Measurements from ENCODE around the gene EXOSC9.
A peak's percentile ranks its signal among the peaks of the same experiment; 100 is the strongest.

EXOSC9 gene

GRCh38 chr4:121824950-121825349 is 23.8 kb downstream of the EXOSC9 start:
- no peak overlapping the region for H3K9ac ChIP-seq (ENCODE audit: low read length)
- TF ChIP-seq, protein P1, sequence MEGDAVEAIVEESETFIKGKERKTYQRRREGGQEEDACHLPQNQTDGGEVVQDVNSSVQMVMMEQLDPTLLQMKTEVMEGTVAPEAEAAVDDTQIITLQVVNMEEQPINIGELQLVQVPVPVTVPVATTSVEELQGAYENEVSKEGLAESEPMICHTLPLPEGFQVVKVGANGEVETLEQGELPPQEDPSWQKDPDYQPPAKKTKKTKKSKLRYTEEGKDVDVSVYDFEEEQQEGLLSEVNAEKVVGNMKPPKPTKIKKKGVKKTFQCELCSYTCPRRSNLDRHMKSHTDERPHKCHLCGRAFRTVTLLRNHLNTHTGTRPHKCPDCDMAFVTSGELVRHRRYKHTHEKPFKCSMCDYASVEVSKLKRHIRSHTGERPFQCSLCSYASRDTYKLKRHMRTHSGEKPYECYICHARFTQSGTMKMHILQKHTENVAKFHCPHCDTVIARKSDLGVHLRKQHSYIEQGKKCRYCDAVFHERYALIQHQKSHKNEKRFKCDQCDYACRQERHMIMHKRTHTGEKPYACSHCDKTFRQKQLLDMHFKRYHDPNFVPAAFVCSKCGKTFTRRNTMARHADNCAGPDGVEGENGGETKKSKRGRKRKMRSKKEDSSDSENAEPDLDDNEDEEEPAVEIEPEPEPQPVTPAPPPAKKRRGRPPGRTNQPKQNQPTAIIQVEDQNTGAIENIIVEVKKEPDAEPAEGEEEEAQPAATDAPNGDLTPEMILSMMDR (IDR thresholded peaks at IDR 0.05; ENCODE audit: low read length): no peak
- TF ChIP-seq EZH2 (IDR thresholded peaks at IDR 0.05; ENCODE audit: borderline replicate concordance, low read length): no peak
- peaks cover 31% of the 10 kb centered on the region for H3K4me1 ChIP-seq (ENCODE audit: insufficient read depth, low read length, severe bottlenecking)
- peaks cover 41% of the 10 kb centered on the region for H3K36me3 ChIP-seq (ENCODE audit: insufficient read depth, low read length)
- H2AFZ ChIP-seq (ENCODE audit: low read length): peak overlapping the region; percentile 19; the same call in 1 of the 2 replicates
- H3K79me2 ChIP-seq (ENCODE audit: insufficient read depth, low read length): peaks cover 26% of the 10 kb centered on the region
- no peaks in the 10 kb centered on the region for H3K9me2 ChIP-seq (ENCODE audit: low read depth, low read length)
- no peaks in the 10 kb centered on the region for H3K27me3 ChIP-seq (ENCODE audit: insufficient read depth, low read length)
- no peak overlapping the region for H3K4me2 ChIP-seq (ENCODE audit: low read length)
- no peaks in the 10 kb centered on the region for H3K9me3 ChIP-seq (ENCODE audit: low read length)
- no peaks in the 10 kb centered on the region for H4K20me1 ChIP-seq (ENCODE audit: insufficient read depth, low read length)
- H3F3A ChIP-seq (ENCODE audit: insufficient read depth, low read length): peaks cover 6% of the 10 kb centered on the region; the same call in 1 of the 2 replicates
- H3K4me3 ChIP-seq (ENCODE audit: low read depth, low read length, poor library complexity, severe bottlenecking): no peak overlapping the region
- no peak overlapping the region for H3K27ac ChIP-seq (ENCODE audit: low read depth, low read length, poor library complexity, severe bottlenecking)

GRCh38 chr4:121827853-121828252 is 26.7 kb downstream of the EXOSC9 start:
- Histone ChIP-seq H4K20me1 (ENCODE audit: insufficient read depth, low read length) (no peaks in the 10 kb centered on the region), H3K9ac (ENCODE audit: low read length) (no peak overlapping the region), H3K27ac (ENCODE audit: low read depth, low read length, poor library complexity, severe bottlenecking) (no peak overlapping the region), H3K79me2 (ENCODE audit: insufficient read depth, low read length) (peaks cover 5% of the 10 kb centered on the region), H3K4me2 (ENCODE audit: low read length) (no peak overlapping the region), H3K27me3 (ENCODE audit: insufficient read depth, low read length) (no peaks in the 10 kb centered on the region), H2AFZ (ENCODE audit: low read length) (no peak overlapping the region), H3F3A (ENCODE audit: insufficient read depth, low read length) (peaks cover 6% of the 10 kb centered on the region; the same call in 1 of the 2 replicates), H3K9me3 (ENCODE audit: low read length) (no peaks in the 10 kb centered on the region), H3K4me1 (ENCODE audit: insufficient read depth, low read length, severe bottlenecking) (peaks cover 12% of the 10 kb centered on the region), H3K9me2 (ENCODE audit: low read depth, low read length) (no peaks in the 10 kb centered on the region), H3K36me3 (ENCODE audit: insufficient read depth, low read length) (peaks cover 23% of the 10 kb centered on the region; the same call in 1 of the 2 replicates), H3K4me3 (ENCODE audit: low read depth, low read length, poor library complexity, severe bottlenecking) (no peak overlapping the region)
- TF ChIP-seq EZH2 (IDR thresholded peaks at IDR 0.05; ENCODE audit: borderline replicate concordance, low read length): no peak
- TF ChIP-seq, protein P1 (IDR thresholded peaks at IDR 0.05; ENCODE audit: low read length): no peak

GRCh38 chr4:121829511-121829910 is 28.4 kb downstream of the EXOSC9 start:
- no peaks in the 10 kb centered on the region for H3K79me2 ChIP-seq (ENCODE audit: insufficient read depth, low read length)
- no peak for TF ChIP-seq EZH2 (IDR thresholded peaks at IDR 0.05; ENCODE audit: borderline replicate concordance, low read length)
- TF ChIP-seq, protein P1 (IDR thresholded peaks at IDR 0.05; ENCODE audit: low read length): no peak
- no peak overlapping the region for H2AFZ ChIP-seq (ENCODE audit: low read length)
- peaks cover 7% of the 10 kb centered on the region for H3K4me1 ChIP-seq (ENCODE audit: insufficient read depth, low read length, severe bottlenecking)
- H3K9me3 ChIP-seq (ENCODE audit: low read length): no peaks in the 10 kb centered on the region
- no peak overlapping the region for H3K27ac ChIP-seq (ENCODE audit: low read depth, low read length, poor library complexity, severe bottlenecking)
- no peaks in the 10 kb centered on the region for H3K9me2 ChIP-seq (ENCODE audit: low read depth, low read length)
- no peak overlapping the region for H3K4me3 ChIP-seq (ENCODE audit: low read depth, low read length, poor library complexity, severe bottlenecking)
- H3K4me2 ChIP-seq (ENCODE audit: low read length): no peak overlapping the region
- H3K36me3 ChIP-seq (ENCODE audit: insufficient read depth, low read length): peaks cover 27% of the 10 kb centered on the region; the same call in 1 of the 2 replicates
- H3K27me3 ChIP-seq (ENCODE audit: insufficient read depth, low read length): no peaks in the 10 kb centered on the region
- H3F3A ChIP-seq (ENCODE audit: insufficient read depth, low read length): peaks cover 6% of the 10 kb centered on the region; the same call in 1 of the 2 replicates
- no peak overlapping the region for H3K9ac ChIP-seq (ENCODE audit: low read length)
- no peaks in the 10 kb centered on the region for H4K20me1 ChIP-seq (ENCODE audit: insufficient read depth, low read length)

Data from OCI-LY1 (cell line).